ENCODE measurements around the gene TTLL6.

Gene TTLL6

DNA sequence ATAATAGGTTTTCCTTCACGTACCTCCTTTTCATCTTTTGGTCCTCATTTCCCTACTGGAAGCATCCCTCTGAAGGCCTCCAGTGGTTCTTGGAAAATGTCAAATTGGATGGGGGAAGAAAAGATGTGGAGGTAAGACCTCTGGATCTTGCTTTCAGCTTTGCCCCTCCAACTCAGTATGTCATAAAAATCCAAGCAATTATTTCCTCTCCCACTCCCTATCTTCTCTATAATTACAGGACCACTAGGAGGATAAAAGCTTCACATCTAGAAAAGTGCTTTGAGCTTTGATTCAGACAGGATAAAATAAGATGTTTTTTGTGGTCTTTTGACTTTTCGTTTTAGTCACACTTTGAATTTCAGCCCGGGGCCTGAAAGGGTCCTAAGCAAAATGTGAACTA lies 1.7 kb downstream of the TTLL6 start:
- Histone ChIP-seq H3K79me2 (ENCODE audit: control insufficient read depth, low read length) (no peaks in the 10 kb centered on the region), H3K4me1 (ENCODE audit: control insufficient read depth, low read length) (peaks cover 8% of the 10 kb centered on the region), H3F3A (ENCODE audit: control insufficient read depth, insufficient read depth) (no peaks in the 10 kb centered on the region), H4K20me1 (ENCODE audit: control insufficient read depth, insufficient read depth, low read depth, low read length) (no peaks in the 10 kb centered on the region), H3K27me3 (ENCODE audit: control insufficient read depth, low read length) (peaks cover 50% of the 10 kb centered on the region), H3K4me3 (ENCODE audit: low read length) (no peak overlapping the region), H3K36me3 (ENCODE audit: control insufficient read depth, low read length) (no peaks in the 10 kb centered on the region), H3K9me2 (replicated peaks; ENCODE audit: control insufficient read depth, low read length) (no peaks in the 10 kb centered on the region), H3K9me3 (ENCODE audit: control insufficient read depth, insufficient read depth, low read length) (no peaks in the 10 kb centered on the region), H3K4me2 (ENCODE audit: low read length) (no peak overlapping the region), H3K27ac (ENCODE audit: low read depth, low read length) (no peak overlapping the region)
- TF ChIP-seq EZH2phosphoT487 (IDR thresholded peaks at IDR 0.05; ENCODE audit: borderline replicate concordance, low read length), result no peak
- TF ChIP-seq, protein P1, sequence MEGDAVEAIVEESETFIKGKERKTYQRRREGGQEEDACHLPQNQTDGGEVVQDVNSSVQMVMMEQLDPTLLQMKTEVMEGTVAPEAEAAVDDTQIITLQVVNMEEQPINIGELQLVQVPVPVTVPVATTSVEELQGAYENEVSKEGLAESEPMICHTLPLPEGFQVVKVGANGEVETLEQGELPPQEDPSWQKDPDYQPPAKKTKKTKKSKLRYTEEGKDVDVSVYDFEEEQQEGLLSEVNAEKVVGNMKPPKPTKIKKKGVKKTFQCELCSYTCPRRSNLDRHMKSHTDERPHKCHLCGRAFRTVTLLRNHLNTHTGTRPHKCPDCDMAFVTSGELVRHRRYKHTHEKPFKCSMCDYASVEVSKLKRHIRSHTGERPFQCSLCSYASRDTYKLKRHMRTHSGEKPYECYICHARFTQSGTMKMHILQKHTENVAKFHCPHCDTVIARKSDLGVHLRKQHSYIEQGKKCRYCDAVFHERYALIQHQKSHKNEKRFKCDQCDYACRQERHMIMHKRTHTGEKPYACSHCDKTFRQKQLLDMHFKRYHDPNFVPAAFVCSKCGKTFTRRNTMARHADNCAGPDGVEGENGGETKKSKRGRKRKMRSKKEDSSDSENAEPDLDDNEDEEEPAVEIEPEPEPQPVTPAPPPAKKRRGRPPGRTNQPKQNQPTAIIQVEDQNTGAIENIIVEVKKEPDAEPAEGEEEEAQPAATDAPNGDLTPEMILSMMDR (IDR thresholded peaks at IDR 0.05; ENCODE audit: low read depth, low read length, poor library complexity, severe bottlenecking), result no peak

DNA sequence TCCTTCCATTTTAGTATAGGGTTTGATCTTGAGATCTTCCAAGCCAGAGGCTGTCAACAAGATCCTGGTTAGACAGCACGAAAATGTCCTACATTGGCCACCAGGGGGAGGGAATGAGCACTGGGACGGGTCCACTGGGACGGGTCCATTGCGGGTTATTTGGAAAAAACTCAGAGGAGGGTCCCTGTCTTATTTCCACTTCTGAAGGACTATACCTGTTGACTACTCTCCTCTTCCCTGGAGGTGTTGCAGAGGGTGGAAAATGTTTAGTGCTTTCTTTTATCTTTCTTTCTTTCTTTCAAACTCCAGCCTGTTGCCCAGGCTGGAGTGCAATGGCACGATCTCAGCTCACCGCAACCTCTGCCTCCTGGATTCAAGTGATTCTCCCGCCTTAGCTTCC lies 2.5 kb downstream of the TTLL6 start:
- no peaks in the 10 kb centered on the region for H3K36me3 ChIP-seq (ENCODE audit: control insufficient read depth, low read length)
- H3K27me3 ChIP-seq (ENCODE audit: control insufficient read depth, low read length), result peaks cover 52% of the 10 kb centered on the region
- TF ChIP-seq, protein P1 (IDR thresholded peaks at IDR 0.05; ENCODE audit: low read depth, low read length, poor library complexity, severe bottlenecking), result peak; percentile 79
- no peak for TF ChIP-seq EZH2phosphoT487 (IDR thresholded peaks at IDR 0.05; ENCODE audit: borderline replicate concordance, low read length)
- H3K4me1 ChIP-seq (ENCODE audit: control insufficient read depth, low read length), result peaks cover 8% of the 10 kb centered on the region
- H3K4me2 ChIP-seq (ENCODE audit: low read length), result no peak overlapping the region
- no peaks in the 10 kb centered on the region for H3F3A ChIP-seq (ENCODE audit: control insufficient read depth, insufficient read depth)
- no peak overlapping the region for H3K4me3 ChIP-seq (ENCODE audit: low read length)
- no peaks in the 10 kb centered on the region for H3K9me2 ChIP-seq (replicated peaks; ENCODE audit: control insufficient read depth, low read length)
- H3K27ac ChIP-seq (ENCODE audit: low read depth, low read length), result no peak overlapping the region
- no peaks in the 10 kb centered on the region for H4K20me1 ChIP-seq (ENCODE audit: control insufficient read depth, insufficient read depth, low read depth, low read length)
- no peaks in the 10 kb centered on the region for H3K9me3 ChIP-seq (ENCODE audit: control insufficient read depth, insufficient read depth, low read length)
- H3K79me2 ChIP-seq (ENCODE audit: control insufficient read depth, low read length), result no peaks in the 10 kb centered on the region

DNA sequence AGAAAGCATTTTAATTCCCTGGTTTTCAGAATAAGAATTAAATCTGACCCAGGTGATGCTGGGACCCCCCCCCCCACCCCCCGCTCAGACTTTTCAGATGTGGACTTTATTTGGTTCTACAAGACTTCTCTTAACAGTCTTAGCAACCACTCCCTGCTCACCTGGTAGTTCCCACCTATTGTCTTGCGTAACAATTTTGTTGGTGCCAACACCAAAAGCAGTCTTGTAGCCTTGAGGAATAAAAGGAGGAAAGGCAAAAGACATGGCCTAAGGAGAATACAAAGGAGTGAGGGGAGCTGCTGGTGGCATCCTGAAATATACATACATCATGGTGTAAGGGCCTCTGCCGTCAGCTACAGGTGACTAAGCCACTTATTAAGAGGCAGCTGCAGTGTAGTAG lies 5.0 kb downstream of the TTLL6 start:
- Histone ChIP-seq H3F3A (ENCODE audit: control insufficient read depth, insufficient read depth) (no peaks in the 10 kb centered on the region), H3K27ac (ENCODE audit: low read depth, low read length) (no peak overlapping the region), H3K4me2 (ENCODE audit: low read length) (no peak overlapping the region), H3K4me1 (ENCODE audit: control insufficient read depth, low read length) (peaks cover 3% of the 10 kb centered on the region; the same call in 1 of the 2 replicates), H3K79me2 (ENCODE audit: control insufficient read depth, low read length) (no peaks in the 10 kb centered on the region), H3K4me3 (ENCODE audit: low read length) (no peak overlapping the region), H3K9me2 (replicated peaks; ENCODE audit: control insufficient read depth, low read length) (no peaks in the 10 kb centered on the region), H3K36me3 (ENCODE audit: control insufficient read depth, low read length) (no peaks in the 10 kb centered on the region), H3K9me3 (ENCODE audit: control insufficient read depth, insufficient read depth, low read length) (no peaks in the 10 kb centered on the region), H4K20me1 (ENCODE audit: control insufficient read depth, insufficient read depth, low read depth, low read length) (no peaks in the 10 kb centered on the region), H3K27me3 (ENCODE audit: control insufficient read depth, low read length) (peaks cover 37% of the 10 kb centered on the region)
- TF ChIP-seq EZH2phosphoT487 (IDR thresholded peaks at IDR 0.05; ENCODE audit: borderline replicate concordance, low read length), result no peak
- TF ChIP-seq, protein P1 (IDR thresholded peaks at IDR 0.05; ENCODE audit: low read depth, low read length, poor library complexity, severe bottlenecking), result no peak

DNA sequence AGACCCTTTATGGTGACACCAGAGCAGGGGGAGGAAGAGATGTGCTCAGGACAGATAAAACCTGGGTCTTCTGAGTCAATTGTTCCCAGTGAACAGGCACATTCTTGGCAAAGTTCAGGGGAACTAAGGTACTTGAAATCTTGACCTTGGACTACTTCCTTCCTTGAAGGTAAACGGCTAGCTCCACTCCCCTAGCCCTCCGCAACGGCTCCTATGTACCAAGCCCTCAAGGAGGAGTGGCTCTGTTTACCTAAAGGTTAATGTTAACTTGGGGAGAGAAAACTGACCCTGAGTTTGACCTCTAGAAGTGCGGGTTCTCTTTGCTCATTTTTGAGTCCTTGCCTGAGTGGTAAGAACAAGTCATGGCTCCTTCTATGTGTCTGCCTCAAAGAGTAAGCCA lies 7.8 kb downstream of the TTLL6 start:
- Histone ChIP-seq H3F3A (ENCODE audit: control insufficient read depth, insufficient read depth) (no peaks in the 10 kb centered on the region), H3K4me2 (ENCODE audit: low read length) (no peak overlapping the region), H3K36me3 (ENCODE audit: control insufficient read depth, low read length) (no peaks in the 10 kb centered on the region), H3K9me2 (replicated peaks; ENCODE audit: control insufficient read depth, low read length) (no peaks in the 10 kb centered on the region), H3K4me3 (ENCODE audit: low read length) (no peak overlapping the region), H4K20me1 (ENCODE audit: control insufficient read depth, insufficient read depth, low read depth, low read length) (no peaks in the 10 kb centered on the region), H3K27me3 (ENCODE audit: control insufficient read depth, low read length) (peaks cover 15% of the 10 kb centered on the region), H3K4me1 (ENCODE audit: control insufficient read depth, low read length) (no peaks in the 10 kb centered on the region), H3K27ac (ENCODE audit: low read depth, low read length) (no peak overlapping the region), H3K79me2 (ENCODE audit: control insufficient read depth, low read length) (no peaks in the 10 kb centered on the region), H3K9me3 (ENCODE audit: control insufficient read depth, insufficient read depth, low read length) (no peaks in the 10 kb centered on the region)
- TF ChIP-seq, protein P1 (IDR thresholded peaks at IDR 0.05; ENCODE audit: low read depth, low read length, poor library complexity, severe bottlenecking), result no peak
- no peak for TF ChIP-seq EZH2phosphoT487 (IDR thresholded peaks at IDR 0.05; ENCODE audit: borderline replicate concordance, low read length)

Data from DOHH2 (cell line).